ENCODE measurements around the gene UVSSA.

DNA sequence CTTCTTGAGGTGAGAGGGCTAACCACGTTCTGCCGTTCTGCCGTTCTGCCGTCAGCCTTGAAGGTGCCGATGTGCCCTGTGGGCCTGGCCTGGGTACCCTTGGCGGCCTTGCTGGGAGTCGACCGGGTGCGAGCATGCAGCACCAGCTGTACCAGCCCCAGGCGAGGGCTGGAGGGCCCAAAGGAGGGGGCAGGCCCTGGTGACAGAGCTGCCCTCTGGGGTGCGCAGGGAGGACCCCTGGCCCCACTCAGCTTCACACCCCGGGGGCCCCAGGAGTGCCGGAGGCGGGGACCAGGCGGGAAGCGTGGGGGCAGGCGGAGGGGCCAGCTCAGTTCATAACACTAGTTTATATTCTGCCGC lies 22.1 kb downstream of the UVSSA start:
- TF ChIP-seq, protein P1, sequence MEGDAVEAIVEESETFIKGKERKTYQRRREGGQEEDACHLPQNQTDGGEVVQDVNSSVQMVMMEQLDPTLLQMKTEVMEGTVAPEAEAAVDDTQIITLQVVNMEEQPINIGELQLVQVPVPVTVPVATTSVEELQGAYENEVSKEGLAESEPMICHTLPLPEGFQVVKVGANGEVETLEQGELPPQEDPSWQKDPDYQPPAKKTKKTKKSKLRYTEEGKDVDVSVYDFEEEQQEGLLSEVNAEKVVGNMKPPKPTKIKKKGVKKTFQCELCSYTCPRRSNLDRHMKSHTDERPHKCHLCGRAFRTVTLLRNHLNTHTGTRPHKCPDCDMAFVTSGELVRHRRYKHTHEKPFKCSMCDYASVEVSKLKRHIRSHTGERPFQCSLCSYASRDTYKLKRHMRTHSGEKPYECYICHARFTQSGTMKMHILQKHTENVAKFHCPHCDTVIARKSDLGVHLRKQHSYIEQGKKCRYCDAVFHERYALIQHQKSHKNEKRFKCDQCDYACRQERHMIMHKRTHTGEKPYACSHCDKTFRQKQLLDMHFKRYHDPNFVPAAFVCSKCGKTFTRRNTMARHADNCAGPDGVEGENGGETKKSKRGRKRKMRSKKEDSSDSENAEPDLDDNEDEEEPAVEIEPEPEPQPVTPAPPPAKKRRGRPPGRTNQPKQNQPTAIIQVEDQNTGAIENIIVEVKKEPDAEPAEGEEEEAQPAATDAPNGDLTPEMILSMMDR (IDR thresholded peaks at IDR 0.05), result no peak
- TF ChIP-seq EP300 (IDR thresholded peaks at IDR 0.05) (no peak), POLR2A (IDR thresholded peaks at IDR 0.05) (no peak)

Measured in ovary (tissue), 3 donors.